GM19468 (cell line): ENCODE results near the gene TBRG1.

Experiments
- ATAC-seq: cut with Tn5 transposase; IDR thresholded peaks from one replicate; pipeline ENCODE4 v1.9.1; 2021; ENCODE audit warnings: mild to moderate bottlenecking, moderate library complexity, moderate number of reproducible peaks; ENCODE audit not compliant: unreplicated experiment; ENCODE audit errors: extremely low read depth

The TBRG1 gene

DNA sequence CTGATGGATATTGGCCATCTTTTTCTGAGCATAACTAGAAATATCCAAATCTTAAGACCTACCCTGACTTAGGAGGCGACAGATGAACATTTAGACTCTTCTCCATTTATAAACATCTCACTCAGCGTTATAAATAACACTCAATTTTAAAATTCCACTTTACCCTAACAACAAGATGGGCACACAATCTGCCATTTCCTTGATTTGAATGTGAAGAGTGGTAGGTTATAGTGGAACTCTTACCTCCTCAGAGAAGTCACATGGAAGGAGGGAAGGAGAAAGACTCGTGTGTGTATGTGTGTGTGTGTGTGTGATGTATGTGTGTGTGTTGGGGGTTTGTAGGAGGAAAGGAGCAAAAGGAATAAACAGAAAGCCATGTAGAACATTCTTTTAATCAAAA, 35.8 kb downstream of the TBRG1 start:
- ATAC-seq: no peak

DNA sequence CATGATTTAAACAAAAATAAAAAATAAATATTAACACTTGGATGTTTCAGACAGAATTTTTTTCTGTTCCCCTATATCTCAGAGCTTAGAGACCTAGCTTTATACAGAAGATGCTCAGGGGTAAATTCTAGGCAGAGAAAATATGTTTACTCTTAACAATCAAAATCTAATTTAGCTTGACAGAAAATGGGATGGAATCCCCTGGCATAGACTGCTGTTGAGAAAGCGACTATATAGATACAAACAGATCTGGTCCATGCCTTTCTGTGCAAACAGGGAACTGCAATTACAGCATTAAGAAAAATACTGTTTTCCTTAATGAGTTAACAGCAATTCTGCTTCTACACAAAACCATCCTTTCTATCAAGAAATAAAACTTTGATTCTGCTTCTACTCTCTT, 36.3 kb downstream of the TBRG1 start:
- ATAC-seq: no peak

DNA sequence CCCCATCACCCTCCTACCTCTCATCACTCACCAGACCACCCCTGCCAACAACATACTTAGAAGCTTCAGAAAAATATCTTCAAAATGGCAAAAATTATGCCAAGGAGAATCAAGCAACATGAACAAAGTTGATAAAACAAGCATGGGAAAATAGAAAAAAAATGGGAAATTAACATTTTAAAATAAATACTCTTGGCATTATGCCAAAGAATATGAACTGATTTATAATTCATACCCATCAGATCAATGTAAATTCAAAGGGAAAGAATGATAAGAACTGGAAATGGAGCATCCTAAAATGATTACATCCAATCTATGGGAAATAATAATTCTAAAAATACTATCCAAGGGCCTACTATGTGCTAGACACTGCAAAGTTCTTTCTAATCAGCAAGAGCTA, 38.9 kb downstream of the TBRG1 start:
- ATAC-seq: no peak

DNA sequence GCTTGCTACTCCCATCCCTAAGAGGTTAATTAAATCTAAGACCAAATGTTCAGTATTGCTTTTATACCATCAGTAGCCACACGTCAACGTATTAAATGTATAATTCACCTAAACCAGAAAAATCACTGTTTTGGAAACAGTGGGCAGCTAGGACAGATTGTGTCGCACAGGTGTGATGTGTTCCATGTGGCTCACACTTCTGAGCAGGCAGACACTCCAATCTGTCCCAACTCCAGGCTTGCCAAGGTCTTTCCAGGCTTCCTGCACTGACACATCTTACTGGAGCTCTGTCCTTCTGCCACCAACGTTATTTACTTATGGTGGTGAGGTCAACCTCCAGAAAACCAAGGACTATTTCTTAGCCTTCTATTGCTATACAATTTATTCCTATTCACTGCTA, 39.4 kb downstream of the TBRG1 start:
- ATAC-seq: no peak

DNA sequence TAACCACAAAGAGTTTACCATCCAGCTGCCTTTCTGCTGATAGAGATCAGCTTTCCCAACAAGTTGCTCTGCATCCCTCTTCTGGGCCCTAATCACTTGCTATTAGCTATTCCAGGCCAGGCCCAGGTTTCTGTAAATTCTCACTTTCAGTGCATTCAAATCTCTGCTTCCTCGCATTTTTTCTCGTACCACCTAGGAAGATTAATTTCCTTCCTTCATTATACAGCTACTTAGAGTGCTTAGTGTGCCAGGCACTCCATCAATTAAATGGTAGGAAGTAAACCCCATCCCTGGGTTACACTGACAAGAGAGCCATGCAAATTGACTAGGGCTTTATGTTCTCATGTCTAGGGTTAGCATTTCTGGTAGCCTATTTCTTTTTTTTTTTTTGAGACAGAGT, 41.2 kb downstream of the TBRG1 start:
- no peak for ATAC-seq

DNA sequence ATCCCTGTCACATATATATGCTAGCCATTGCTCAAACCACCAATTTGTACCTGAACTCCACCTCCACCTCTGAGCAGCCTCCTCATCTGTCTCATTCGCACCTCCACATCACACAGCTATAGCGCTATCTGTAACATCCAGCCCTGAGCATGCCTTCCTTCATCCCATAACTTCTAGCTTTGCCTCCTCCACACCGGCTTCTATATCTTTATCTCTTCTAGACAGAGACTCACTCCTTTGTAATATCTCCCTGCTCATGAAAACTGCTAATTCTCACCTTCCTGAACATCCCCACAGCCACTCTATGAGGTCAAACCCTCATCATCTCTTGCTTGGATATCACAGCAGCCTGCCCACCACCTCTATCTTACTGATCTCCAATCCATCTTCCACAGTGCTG, 44.9 kb downstream of the TBRG1 start:
- no peak for ATAC-seq

DNA sequence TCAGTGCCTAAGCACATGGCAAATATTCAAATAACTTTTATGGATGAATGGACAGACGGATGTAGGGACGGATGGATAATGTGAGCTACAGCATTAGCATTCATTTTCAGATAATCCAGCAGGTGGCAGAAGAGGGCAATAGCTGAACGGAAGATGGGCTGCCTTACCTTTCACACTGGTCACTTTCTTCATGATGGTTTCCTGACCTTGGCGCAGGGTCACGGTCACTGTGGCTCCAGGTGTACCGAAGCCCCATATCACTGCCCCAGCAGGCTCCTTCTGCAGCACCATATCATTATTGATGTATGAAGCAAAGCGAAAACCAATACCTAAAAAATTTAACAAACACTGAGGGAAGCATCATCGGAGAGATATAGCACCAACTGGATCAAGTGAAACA, 46.5 kb downstream of the TBRG1 start:
- ATAC-seq: peak; percentile 30

DNA sequence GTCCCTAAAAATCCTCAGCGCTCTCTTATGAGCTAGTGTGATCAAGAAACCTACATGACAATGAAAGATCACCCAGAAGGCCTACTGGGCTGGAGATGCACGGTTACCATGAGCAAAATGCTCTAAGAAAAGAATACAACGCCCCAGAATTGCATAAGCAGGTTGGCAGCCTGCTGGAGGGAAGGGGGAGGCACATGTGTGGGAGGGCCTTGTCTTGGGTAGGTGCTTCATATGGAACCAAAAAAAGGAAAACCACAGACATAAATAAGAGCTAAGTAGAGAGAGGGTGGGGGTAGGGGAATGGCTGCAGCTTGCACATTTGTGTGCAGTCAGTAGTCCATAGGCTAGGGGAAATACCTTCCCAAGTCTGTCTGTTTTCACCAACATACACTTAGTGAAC, 48.1 kb downstream of the TBRG1 start:
- ATAC-seq: no peak

DNA sequence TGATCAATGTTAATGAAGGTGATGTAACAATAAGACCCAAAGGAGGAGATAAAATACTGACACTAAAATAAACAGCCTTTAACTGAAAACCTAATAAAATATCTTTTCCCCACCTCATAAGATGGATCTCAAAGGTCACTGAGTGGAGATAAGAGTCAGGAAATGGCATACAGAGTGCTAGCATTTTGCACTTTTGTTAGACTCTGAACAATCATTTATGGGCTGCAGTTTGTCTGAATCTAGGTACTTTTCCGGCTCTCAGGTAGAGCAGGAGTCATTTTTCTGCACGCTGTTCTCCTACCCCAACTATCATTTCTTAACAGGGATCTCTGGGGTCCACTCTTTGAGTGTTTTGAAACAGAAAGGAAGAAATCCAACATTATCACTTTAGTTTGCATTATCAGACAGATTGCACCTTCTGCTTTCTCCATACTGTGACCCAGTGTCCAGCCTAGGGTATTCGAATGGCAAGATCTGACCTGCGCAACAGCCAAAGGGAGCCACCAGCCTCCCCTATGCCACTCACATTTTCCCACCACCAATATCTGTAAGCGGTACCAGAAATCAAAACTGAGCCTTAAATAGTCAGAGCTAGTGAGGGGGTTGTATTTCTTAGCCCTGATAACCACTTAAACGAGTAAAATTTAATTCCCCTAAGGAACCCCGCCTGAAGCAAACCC, 50.0 kb downstream of the TBRG1 start:
- ATAC-seq: no peak

DNA sequence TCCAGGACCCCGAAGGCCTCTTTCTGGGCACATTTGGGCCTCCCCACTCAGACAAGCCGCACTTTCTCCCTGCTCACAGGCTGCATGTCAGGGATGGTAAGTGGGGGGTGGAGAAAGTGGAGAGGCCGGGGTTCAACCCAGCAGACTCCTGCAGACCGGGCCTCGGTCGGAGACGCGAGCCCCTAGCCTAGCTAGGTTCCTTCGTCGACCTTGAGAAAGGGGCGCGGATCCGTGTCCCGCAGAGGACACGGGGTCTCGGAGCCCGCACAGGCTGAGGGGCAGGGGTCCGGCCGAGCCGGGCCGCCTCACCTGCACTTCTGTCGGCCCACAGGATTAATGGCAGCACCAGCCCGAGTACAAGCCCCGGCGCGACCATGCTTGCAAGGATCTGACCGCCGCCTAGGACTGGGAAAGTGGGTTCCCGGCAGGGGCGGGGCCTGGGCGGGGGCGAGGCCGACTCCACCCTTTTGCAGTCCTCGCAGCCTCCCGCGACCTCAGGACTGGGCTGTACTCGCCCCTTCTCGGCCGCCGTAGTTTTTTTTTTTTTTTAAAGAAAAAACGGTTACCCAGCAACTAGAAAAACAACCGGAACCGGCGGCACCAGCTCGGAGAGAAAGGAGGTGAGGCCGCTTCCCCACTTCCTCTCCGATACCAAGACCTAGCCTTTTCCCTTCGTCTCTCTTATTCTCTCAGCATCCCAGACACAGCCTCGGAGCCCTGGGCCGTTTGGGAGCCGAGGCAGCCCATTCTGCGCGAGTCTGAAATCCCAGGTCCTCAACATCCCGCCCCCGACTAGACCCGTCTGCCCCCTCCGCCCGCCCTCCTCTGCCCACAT, 50.9 kb downstream of the TBRG1 start, which contains the start of the genes SIAE and SPA17:
SIAE (minus strand) TSS at position 407 of the 835 bp plus-strand sequence; CDS start at position 376, 31 bp downstream.
SPA17 (plus strand) TSS at position 572 of the 835 bp plus-strand sequence. CDS start 1,361 bp downstream, outside the sequence.
- peak; percentile 65 for ATAC-seq

DNA sequence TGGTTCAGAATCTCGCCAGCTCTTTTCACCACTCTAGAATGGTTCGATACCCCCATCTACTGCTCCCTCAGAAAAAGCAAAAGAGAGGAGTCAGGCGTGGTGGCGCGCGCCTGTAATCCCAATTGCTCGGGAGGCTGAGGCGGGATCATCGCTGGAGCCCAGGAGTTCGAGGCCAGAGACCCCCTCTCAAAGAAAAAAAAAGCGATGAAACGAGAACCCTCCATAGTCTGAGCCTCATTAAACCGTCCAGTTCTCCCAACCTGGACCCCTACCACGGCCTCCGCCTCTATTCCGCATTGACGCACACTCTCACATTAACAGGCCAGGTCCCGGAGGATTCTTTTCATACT, 51.5 kb downstream of the TBRG1 start:
- ATAC-seq: no peak

DNA sequence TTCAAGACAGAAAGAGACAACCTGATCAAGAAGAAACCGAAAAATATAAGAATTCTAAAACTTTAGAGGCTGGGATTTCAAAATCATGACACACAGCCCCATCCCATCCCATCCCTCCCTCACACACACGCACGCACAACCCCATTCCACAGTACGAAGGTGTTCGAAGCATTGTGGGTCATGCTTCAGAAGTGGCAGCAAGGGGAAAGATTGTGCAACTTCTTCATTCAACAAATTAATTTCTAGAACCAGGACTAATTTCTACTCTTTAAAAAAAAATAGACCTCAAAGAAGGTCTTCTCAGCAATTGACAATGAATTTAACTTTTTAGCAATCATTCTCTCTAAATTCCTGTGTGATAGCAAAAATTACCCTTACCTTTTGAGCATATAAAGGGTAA, 51.9 kb downstream of the TBRG1 start:
- ATAC-seq: no peak

DNA sequence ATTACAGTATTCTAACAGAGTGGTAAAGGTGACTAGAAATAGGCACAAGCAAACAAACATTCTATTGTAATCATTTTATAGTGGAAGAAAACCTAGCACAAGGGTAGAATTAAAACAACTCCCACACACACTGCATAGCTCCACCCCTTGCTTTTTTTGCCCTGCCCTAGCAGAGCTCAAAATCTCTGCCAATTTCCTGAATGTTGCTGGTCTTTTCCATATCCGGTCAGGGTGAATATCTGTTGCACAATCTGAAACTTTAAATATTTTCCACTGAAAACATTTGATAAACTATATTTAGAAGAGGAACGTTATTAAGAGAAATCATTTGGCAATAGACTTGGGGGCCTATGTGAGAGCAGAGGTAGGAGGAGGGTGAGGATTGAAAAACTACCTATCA, 53.7 kb downstream of the TBRG1 start:
- ATAC-seq: no peak

DNA sequence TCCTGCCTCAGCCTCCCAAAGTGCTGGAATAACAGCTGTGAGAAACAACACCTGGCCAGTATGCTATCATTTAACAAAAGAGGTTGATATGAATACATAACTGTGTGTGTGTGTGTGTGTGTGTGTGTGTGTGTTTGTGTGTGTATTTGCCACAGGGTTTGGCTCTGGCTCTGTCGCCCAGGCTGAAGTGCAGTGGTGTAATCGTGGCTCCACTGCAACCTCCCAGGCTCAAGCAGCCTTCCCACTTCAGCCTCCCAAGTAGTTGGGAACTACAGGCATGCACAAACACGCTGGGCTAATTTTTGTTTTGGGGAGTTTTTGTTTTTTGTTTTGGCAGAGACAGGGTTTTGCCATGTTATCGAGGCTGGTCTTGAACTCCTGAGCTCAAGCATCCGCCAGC, 55.8 kb downstream of the TBRG1 start:
- ATAC-seq: no peak

DNA sequence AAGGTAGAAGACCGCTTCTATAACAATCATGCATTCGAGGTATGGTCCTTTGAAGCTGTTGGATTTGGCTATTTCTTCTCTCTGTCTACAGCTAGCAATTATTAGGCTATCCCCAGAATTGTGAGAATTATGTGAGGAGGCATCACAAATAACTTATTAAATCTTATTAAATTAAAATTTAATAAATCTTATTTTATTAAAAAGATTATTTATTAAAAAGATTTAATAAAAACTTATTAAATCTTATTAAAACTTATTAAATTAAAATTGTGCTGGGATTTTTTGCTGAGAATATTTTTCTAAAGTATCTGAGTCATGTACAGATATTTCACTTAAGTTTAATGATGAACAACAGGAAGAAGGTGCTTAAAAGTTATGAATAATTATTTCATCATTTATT, 58.8 kb downstream of the TBRG1 start:
- ATAC-seq: no peak

DNA sequence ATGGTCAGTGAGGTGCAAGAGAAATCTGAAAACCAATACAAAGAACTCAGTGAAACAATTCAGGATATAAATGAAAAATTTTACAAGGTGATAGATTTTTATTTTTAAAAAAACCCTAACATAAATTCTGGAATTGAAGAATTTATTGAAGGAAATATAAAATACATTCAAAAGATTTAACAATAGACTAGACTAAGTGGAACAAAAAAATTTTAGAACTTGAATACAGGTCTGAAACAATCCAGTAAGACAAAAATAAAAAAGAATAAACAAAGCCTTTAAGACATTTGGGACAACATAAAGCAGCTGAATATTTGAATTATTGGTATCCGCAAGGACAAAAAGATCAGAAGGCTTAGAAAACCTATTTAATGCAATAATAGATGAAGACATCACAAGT, 59.8 kb downstream of the TBRG1 start:
- no peak for ATAC-seq
